Smooth muscle cell (in vitro differentiated cells): ENCODE measurements around the gene TRAF3. TPM values are rescaled to one million over a fixed set of nuclear protein-coding genes. Genes with fewer than 3 reads are reported as not detected.

Experiments
- DNase-seq: peaks from one replicate; lab custom pipeline; 2025; ENCODE audit not compliant: unreplicated experiment; lab: John Stamatoyannopoulos, UW
- H2AFZ ChIP-seq: fragments of 200-600 bp; sonication (generic); 2 replicates; pipeline ENCODE4 v1.6.0; 2016; ENCODE audit warnings: antibody characterized with exemption, low read depth, mild to moderate bottlenecking
- H3F3A ChIP-seq: fragments of 200-600 bp; sonication (generic); 2 replicates; pipeline ENCODE4 v1.6.0; 2017; ENCODE audit warnings: antibody characterized with exemption, low read depth
- H3K27ac ChIP-seq: fragments of 200-600 bp; sonication (generic); 2 replicates; pipeline ENCODE4 v1.5.1; 2016; ENCODE audit warnings: low read depth, mild to moderate bottlenecking
- H3K27me3 ChIP-seq: fragments of 200-600 bp; sonication (generic); 2 replicates; pipeline ENCODE4 v1.6.1; 2016; ENCODE audit warnings: low read depth, mild to moderate bottlenecking
- H3K36me3 ChIP-seq: fragments of 200-600 bp; sonication (generic); 2 replicates; pipeline ENCODE4 v1.5.1; 2016; ENCODE audit warnings: low read depth
- H3K4me1 ChIP-seq: fragments of 200-600 bp; sonication (generic); 2 replicates; pipeline ENCODE4 v1.5.1; 2016; ENCODE audit warnings: low read depth
- H3K4me2 ChIP-seq: fragments of 200-600 bp; sonication (generic); 2 replicates; pipeline ENCODE4 v1.6.0; 2016; ENCODE audit warnings: mild to moderate bottlenecking
- H3K4me3 ChIP-seq: fragments of 200-600 bp; sonication (generic); 2 replicates; pipeline ENCODE4 v1.5.1; 2016; ENCODE audit warnings: mild to moderate bottlenecking
- H3K79me2 ChIP-seq: fragments of 200-600 bp; sonication (generic); 2 replicates; pipeline ENCODE4 v1.6.0; 2016; ENCODE audit warnings: low read depth, mild to moderate bottlenecking
- H3K9ac ChIP-seq: fragments of 200-600 bp; sonication (generic); 2 replicates; pipeline ENCODE4 v1.6.0; 2016; ENCODE audit warnings: low read depth
- H3K9me3 ChIP-seq: fragments of 200-600 bp; sonication (generic); replicated peaks from 2 replicates; pipeline ENCODE4 v1.5.1; 2016; ENCODE audit warnings: low read depth
- H4K20me1 ChIP-seq: fragments of 200-600 bp; sonication (generic); 2 replicates; pipeline ENCODE4 v1.6.0; 2016; ENCODE audit warnings: low read depth
- CTCF ChIP-seq: fragments of 200-600 bp; sonication (generic); IDR thresholded peaks from 2 replicates; pipeline ENCODE4 v1.5.1; 2017; ENCODE audit warnings: borderline replicate concordance, mild to moderate bottlenecking, antibody characterized with exemption; ENCODE audit not compliant: insufficient read depth, poor library complexity, severe bottlenecking
- WGBS: methylation state at CpG from one replicate; pipeline ENCODE4 v1.1.7; 2016; ENCODE audit warnings: low lambda C conversion rate; 5-methylcytosine and 5-hydroxymethylcytosine counted together
- polyA plus RNA-seq: library from polyadenylated mRNA; unstranded; fragments of >200 nt; fragmentation: Nextera tagmentation; extraction: Ambion mirVana; gene quantifications from 2 replicates; pipeline ENCODE4 v1.2.1, GENCODE V29; 2016
- total RNA-seq: library from RNA; depleted of rRNA; stranded (reverse); fragments of >200 nt; gene quantifications from 2 replicates; pipeline ENCODE4 v1.2.3, GENCODE V29; 2014

Gene TRAF3
- total and polyA plus RNA-seq, 2 experiments from 2014 or later: 9.4 to 24.6 TPM

DNA sequence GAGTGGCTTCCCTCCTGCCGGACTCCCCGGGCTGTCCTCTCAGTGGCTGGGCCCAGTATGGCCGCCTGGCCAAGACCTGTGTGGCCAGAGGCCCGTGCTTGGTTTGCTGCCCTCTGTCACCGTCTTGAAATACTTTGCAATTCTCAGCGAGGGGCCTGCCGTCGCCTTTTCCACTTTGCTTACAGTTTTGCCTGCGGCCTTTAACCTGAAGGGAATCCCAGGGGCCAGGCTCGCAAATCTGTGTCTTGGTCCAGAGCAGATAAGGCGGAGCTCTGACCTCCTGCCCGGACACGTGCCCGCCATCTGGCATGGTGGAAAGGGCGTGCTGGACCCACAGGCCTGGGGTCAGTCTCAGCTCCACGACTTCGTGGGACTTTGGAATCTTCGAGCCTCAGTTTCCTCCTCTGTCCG, 134.3 kb downstream of the TRAF3 start:
- no peaks in the 10 kb centered on the region for H3F3A ChIP-seq
- no peak overlapping the region for H3K4me3 ChIP-seq
- 91% methylated on average over 19 of the region's 19 CpGs for WGBS
- H3K4me1 ChIP-seq: no peaks in the 10 kb centered on the region
- no peak overlapping the region for H2AFZ ChIP-seq
- no peaks in the 10 kb centered on the region for H3K36me3 ChIP-seq
- TF ChIP-seq CTCF: no peak
- H3K27ac ChIP-seq: no peak overlapping the region
- H4K20me1 ChIP-seq: no peaks in the 10 kb centered on the region
- no peak overlapping the region for H3K4me2 ChIP-seq
- H3K27me3 ChIP-seq: no peaks in the 10 kb centered on the region
- DNase-seq: no peak
- H3K9ac ChIP-seq: no peak overlapping the region
- H3K79me2 ChIP-seq: no peaks in the 10 kb centered on the region
- H3K9me3 ChIP-seq: no peaks in the 10 kb centered on the region

DNA sequence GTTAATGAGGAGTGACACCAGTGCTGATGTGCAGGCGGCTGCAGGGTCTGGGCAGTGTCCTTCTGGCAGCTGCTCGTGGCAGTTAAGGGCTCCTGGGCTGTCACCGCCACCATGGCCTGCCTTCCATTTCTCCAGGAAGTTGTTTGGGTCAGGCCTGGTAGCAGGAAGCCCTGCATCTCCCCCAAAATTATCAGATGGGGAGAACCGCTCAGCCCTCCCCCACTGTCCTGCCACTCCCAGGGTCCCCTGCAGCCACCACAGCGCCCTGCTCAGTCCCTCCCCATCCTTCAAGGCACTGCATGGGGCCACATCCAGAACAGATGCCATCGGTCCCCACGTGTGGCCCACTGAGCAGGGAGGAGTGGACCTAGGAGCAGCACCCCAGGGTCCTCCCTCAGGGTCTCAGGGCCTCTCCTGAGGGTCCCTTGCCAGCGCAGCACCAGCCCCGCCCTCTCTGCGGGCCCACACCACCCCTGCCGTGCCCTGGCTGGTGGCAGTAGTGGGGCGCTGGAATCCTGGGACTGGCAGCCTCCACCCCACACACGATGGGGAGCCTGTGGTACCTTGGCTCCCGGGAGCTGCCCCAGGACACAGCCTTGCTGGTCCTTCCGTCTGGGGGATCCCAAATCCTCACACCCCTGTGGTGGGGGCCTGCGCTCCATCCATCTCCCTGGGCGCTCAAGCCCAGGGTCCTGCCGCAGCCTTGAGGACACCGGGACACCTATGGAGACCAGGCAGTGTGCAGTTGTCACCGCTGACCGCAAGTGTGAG, 134.9 kb downstream of the TRAF3 start:
- DNase-seq: no peak
- Histone ChIP-seq H3K9ac (no peak overlapping the region), H3K9me3 (no peaks in the 10 kb centered on the region), H3K36me3 (no peaks in the 10 kb centered on the region), H3K4me3 (no peak overlapping the region), H3K4me2 (no peak overlapping the region), H3K27ac (no peak overlapping the region), H3K4me1 (no peaks in the 10 kb centered on the region), H3K27me3 (no peaks in the 10 kb centered on the region), H4K20me1 (no peaks in the 10 kb centered on the region), H2AFZ (no peak overlapping the region), H3F3A (no peaks in the 10 kb centered on the region), H3K79me2 (no peaks in the 10 kb centered on the region)
- 95% methylated on average over 21 of the region's 21 CpGs for WGBS
- TF ChIP-seq CTCF: no peak

GRCh38 chr14:102913341-102914211, 136.3 kb downstream of the TRAF3 start:
- no peaks in the 10 kb centered on the region for H3K27me3 ChIP-seq
- no peaks in the 10 kb centered on the region for H3K4me1 ChIP-seq
- no peak overlapping the region for H2AFZ ChIP-seq
- no peaks in the 10 kb centered on the region for H4K20me1 ChIP-seq
- H3K4me2 ChIP-seq: no peak overlapping the region
- no peaks in the 10 kb centered on the region for H3F3A ChIP-seq
- no peak overlapping the region for H3K27ac ChIP-seq
- no peaks in the 10 kb centered on the region for H3K79me2 ChIP-seq
- 92% methylated on average over 28 of the region's 28 CpGs for WGBS
- DNase-seq: no peak
- H3K36me3 ChIP-seq: no peaks in the 10 kb centered on the region
- no peak overlapping the region for H3K9ac ChIP-seq
- no peaks in the 10 kb centered on the region for H3K9me3 ChIP-seq
- H3K4me3 ChIP-seq: no peak overlapping the region
- TF ChIP-seq CTCF: no peak
